ENCODE data around the gene MTRR.

MTRR gene

GRCh38 chr5:7857926-7858632 lies 10.9 kb upstream of the MTRR start:
- DNase-seq, result no peak

GRCh38 chr5:7866196-7866595 lies 2.8 kb upstream of the MTRR start:
- no peak for DNase-seq

- DNase-seq, result no peak
Observed at GRCh38 chr5:7867260-7867659, 1.7 kb upstream of the MTRR start.

GRCh38 chr5:7868427-7868772 lies 548 bp upstream of the MTRR start:
- peak; percentile 38 to 52 for DNase-seq

GRCh38 chr5:7869474-7870136 lies 657 bp downstream of the MTRR start:
- no peak for DNase-seq

- DNase-seq, result no peak
Observed at GRCh38 chr5:7871653-7872052, 2.7 kb downstream of the MTRR start.

- DNase-seq, result no peak
Observed at GRCh38 chr5:7872517-7873130, 3.7 kb downstream of the MTRR start.

GRCh38 chr5:7873216-7873615 lies 4.3 kb downstream of the MTRR start:
- no peak for DNase-seq

GRCh38 chr5:7874639-7875038 lies 5.7 kb downstream of the MTRR start:
- DNase-seq, result no peak

GRCh38 chr5:7875151-7875550 lies 6.2 kb downstream of the MTRR start:
- no peak for DNase-seq

- no peak for DNase-seq
Observed at GRCh38 chr5:7876867-7877266, 7.9 kb downstream of the MTRR start.

- no peak for DNase-seq
Observed at GRCh38 chr5:7877851-7878250, 8.9 kb downstream of the MTRR start.

- DNase-seq, result peak; percentile 35 to 39
Observed at GRCh38 chr5:7878381-7878873, 9.5 kb downstream of the MTRR start.

GRCh38 chr5:7881091-7881490 lies 12.1 kb downstream of the MTRR start:
- DNase-seq, result peak in 1 of 2 experiments; percentile 6

- no peak for DNase-seq
Observed at GRCh38 chr5:7881816-7882215, 12.9 kb downstream of the MTRR start.

GRCh38 chr5:7882926-7883325 lies 14.0 kb downstream of the MTRR start:
- DNase-seq, result no peak

GRCh38 chr5:7884491-7885267 lies 15.7 kb downstream of the MTRR start:
- no peak for DNase-seq

GRCh38 chr5:7886849-7887475 lies 18.0 kb downstream of the MTRR start:
- peak; percentile 52 to 68 for DNase-seq

- no peak for DNase-seq
Observed at GRCh38 chr5:7888901-7889300, 20.0 kb downstream of the MTRR start.

GRCh38 chr5:7894439-7894838 lies 25.5 kb downstream of the MTRR start:
- DNase-seq, result no peak

GRCh38 chr5:7894860-7895259 lies 25.9 kb downstream of the MTRR start:
- DNase-seq, result no peak

GRCh38 chr5:7897014-7897600 lies 28.2 kb downstream of the MTRR start:
- peak; percentile 53 for DNase-seq

- no peak for DNase-seq
Observed at GRCh38 chr5:7902201-7902600, 33.3 kb downstream of the MTRR start.
